Measurements from ENCODE around the gene IFIT5.

DNA sequence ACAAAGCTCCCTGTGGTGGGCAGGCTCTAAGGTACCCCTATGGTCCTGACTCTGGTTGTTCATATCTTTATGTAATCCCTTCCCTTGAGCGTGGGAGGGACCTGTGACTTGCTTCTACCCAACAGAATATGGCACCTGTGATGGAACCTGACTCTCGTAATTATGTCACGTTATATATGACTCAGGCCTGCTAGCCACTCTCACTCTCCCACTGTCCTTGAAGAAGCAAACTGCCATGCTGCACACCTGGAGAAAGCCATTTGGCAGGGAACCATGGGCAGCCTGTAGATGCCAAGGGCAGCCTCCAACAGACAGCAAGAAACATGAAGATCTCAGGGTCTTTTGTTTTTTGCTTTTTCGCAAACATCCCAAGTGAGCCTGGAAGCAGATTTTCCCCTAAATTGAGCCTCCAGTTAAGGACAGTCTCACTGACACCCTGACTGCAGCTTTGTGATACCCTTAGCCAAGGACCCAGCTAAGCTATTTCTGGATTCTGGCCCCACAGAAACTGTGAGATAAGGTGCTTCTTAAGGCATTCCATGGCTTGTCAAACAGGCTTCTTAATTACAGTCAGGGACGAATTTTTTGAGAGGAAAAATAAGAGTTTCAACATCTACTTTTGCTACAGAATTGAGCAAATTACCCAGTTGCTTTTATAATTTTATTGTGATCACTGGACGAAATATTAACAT lies 49.6 kb downstream of the IFIT5 start:
- TF ChIP-seq POLR2A (IDR thresholded peaks at IDR 0.05; ENCODE audit: extremely low read depth, insufficient read length): no peak
- TF ChIP-seq, protein P1, sequence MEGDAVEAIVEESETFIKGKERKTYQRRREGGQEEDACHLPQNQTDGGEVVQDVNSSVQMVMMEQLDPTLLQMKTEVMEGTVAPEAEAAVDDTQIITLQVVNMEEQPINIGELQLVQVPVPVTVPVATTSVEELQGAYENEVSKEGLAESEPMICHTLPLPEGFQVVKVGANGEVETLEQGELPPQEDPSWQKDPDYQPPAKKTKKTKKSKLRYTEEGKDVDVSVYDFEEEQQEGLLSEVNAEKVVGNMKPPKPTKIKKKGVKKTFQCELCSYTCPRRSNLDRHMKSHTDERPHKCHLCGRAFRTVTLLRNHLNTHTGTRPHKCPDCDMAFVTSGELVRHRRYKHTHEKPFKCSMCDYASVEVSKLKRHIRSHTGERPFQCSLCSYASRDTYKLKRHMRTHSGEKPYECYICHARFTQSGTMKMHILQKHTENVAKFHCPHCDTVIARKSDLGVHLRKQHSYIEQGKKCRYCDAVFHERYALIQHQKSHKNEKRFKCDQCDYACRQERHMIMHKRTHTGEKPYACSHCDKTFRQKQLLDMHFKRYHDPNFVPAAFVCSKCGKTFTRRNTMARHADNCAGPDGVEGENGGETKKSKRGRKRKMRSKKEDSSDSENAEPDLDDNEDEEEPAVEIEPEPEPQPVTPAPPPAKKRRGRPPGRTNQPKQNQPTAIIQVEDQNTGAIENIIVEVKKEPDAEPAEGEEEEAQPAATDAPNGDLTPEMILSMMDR (IDR thresholded peaks at IDR 0.05; ENCODE audit: low read depth, low read length): no peak
- no peak for TF ChIP-seq MAX (IDR thresholded peaks at IDR 0.05; ENCODE audit: low read depth, low read length)
- TF ChIP-seq MYC (IDR thresholded peaks at IDR 0.05; ENCODE audit: low read depth, low read length): no peak
